ENCODE measurements around the gene SYNRG.
A peak's percentile ranks its signal among the peaks of the same experiment; 100 is the strongest.
"Not testable (repeated sequence)": the region's sequence is repeated elsewhere in the genome, so short reads cannot be mapped to it uniquely, and the experiment has no call there.

The SYNRG gene

DNA sequence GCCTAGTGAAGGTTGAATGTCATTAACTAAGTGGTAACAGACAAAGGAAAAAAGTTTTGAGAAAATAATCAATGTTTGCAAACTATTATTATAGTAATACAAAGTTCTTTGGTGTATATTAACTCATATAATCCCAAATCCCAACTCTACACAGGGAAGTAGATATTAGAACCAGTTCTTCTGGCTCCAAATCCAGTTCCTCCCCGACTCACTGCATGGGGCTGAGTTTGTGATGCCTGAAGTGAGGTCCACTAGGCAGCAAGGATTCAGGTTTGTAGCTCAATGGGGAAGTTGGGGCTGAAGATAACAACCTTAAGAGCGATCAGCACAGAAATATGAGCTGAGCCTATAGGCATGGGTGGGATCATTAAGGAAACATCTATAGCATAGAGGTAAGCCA is 5.6 kb upstream of the SYNRG start:
- no peaks in the 10 kb centered on the region for H3K79me2 ChIP-seq (ENCODE audit: insufficient read depth, low read length)
- no peak overlapping the region for H3K9ac ChIP-seq (ENCODE audit: low read length)
- H3K4me2 ChIP-seq (ENCODE audit: low read length): no peak overlapping the region
- no peaks in the 10 kb centered on the region for H3K9me3 ChIP-seq (ENCODE audit: low read length)
- no peak overlapping the region for H3K27ac ChIP-seq (ENCODE audit: low read depth, low read length, poor library complexity, severe bottlenecking)
- no peaks in the 10 kb centered on the region for H3K27me3 ChIP-seq (ENCODE audit: insufficient read depth, low read length)
- H3K4me1 ChIP-seq (ENCODE audit: insufficient read depth, low read length, severe bottlenecking): peaks cover 2% of the 10 kb centered on the region
- H3K36me3 ChIP-seq (ENCODE audit: insufficient read depth, low read length): peaks cover 68% of the 10 kb centered on the region
- TF ChIP-seq CTCF (IDR thresholded peaks at IDR 0.05; ENCODE audit: low read length) (no peak), EZH2 (IDR thresholded peaks at IDR 0.05; ENCODE audit: borderline replicate concordance, low read length) (no peak)
- peaks cover 4% of the 10 kb centered on the region; the same call in 1 of the 2 replicates for H3F3A ChIP-seq (ENCODE audit: insufficient read depth, low read length)
- no peak overlapping the region for H2AFZ ChIP-seq (ENCODE audit: low read length)
- H3K9me2 ChIP-seq (ENCODE audit: low read depth, low read length): no peaks in the 10 kb centered on the region
- H3K4me3 ChIP-seq (ENCODE audit: low read depth, low read length, poor library complexity, severe bottlenecking): no peak overlapping the region
- H4K20me1 ChIP-seq (ENCODE audit: insufficient read depth, low read length): no peaks in the 10 kb centered on the region

GRCh38 chr17:37614391-37614790 is 5.2 kb upstream of the SYNRG start:
- H3K4me2 ChIP-seq (ENCODE audit: low read length): no peak overlapping the region
- H3K36me3 ChIP-seq (ENCODE audit: insufficient read depth, low read length): peaks cover 64% of the 10 kb centered on the region; the same call in 1 of the 2 replicates
- no peaks in the 10 kb centered on the region for H4K20me1 ChIP-seq (ENCODE audit: insufficient read depth, low read length)
- H3K27me3 ChIP-seq (ENCODE audit: insufficient read depth, low read length): no peaks in the 10 kb centered on the region
- TF ChIP-seq CTCF (IDR thresholded peaks at IDR 0.05; ENCODE audit: low read length): no peak
- TF ChIP-seq EZH2 (IDR thresholded peaks at IDR 0.05; ENCODE audit: borderline replicate concordance, low read length): no peak
- H2AFZ ChIP-seq (ENCODE audit: low read length): no peak overlapping the region
- no peaks in the 10 kb centered on the region for H3K9me3 ChIP-seq (ENCODE audit: low read length)
- no peak overlapping the region for H3K9ac ChIP-seq (ENCODE audit: low read length)
- peaks cover 5% of the 10 kb centered on the region for H3K4me1 ChIP-seq (ENCODE audit: insufficient read depth, low read length, severe bottlenecking)
- H3K4me3 ChIP-seq (ENCODE audit: low read depth, low read length, poor library complexity, severe bottlenecking): no peak overlapping the region
- H3K27ac ChIP-seq (ENCODE audit: low read depth, low read length, poor library complexity, severe bottlenecking): no peak overlapping the region
- no peaks in the 10 kb centered on the region for H3K79me2 ChIP-seq (ENCODE audit: insufficient read depth, low read length)
- H3K9me2 ChIP-seq (ENCODE audit: low read depth, low read length): no peaks in the 10 kb centered on the region
- peaks cover 4% of the 10 kb centered on the region; the same call in 1 of the 2 replicates for H3F3A ChIP-seq (ENCODE audit: insufficient read depth, low read length)

DNA sequence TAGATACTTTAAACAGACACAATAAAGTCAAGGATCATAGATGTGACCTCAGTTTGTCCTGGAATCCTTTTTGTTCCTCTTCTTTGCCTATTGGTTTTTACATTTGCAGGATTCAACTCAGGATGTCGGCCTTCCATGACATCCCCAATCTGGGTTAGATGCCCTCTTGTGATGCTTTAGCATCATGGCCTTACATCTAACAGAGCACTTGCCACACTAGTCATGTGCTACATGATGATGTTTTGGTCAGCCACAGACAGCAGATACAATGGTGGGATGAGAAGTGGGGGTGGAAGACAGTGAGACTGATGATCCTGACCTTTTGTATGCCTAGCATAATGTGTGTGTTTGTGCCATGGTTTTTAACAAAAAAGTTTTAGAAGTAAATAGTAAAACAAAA is 1.8 kb upstream of the SYNRG start:
- H3F3A ChIP-seq (ENCODE audit: insufficient read depth, low read length): peaks cover 11% of the 10 kb centered on the region; the same call in 1 of the 2 replicates
- H3K4me2 ChIP-seq (ENCODE audit: low read length): no peak overlapping the region
- H3K27ac ChIP-seq (ENCODE audit: low read depth, low read length, poor library complexity, severe bottlenecking): peak overlapping the region; percentile 77
- no peak overlapping the region for H2AFZ ChIP-seq (ENCODE audit: low read length)
- no peak overlapping the region for H3K9ac ChIP-seq (ENCODE audit: low read length)
- no peak overlapping the region for H3K4me3 ChIP-seq (ENCODE audit: low read depth, low read length, poor library complexity, severe bottlenecking)
- no peaks in the 10 kb centered on the region for H3K27me3 ChIP-seq (ENCODE audit: insufficient read depth, low read length)
- no peaks in the 10 kb centered on the region for H3K9me2 ChIP-seq (ENCODE audit: low read depth, low read length)
- peaks cover 31% of the 10 kb centered on the region; the same call in 1 of the 2 replicates for H3K36me3 ChIP-seq (ENCODE audit: insufficient read depth, low read length)
- H3K9me3 ChIP-seq (ENCODE audit: low read length): no peaks in the 10 kb centered on the region
- peaks cover 19% of the 10 kb centered on the region for H3K79me2 ChIP-seq (ENCODE audit: insufficient read depth, low read length)
- TF ChIP-seq CTCF (IDR thresholded peaks at IDR 0.05; ENCODE audit: low read length) (no peak), EZH2 (IDR thresholded peaks at IDR 0.05; ENCODE audit: borderline replicate concordance, low read length) (no peak)
- no peaks in the 10 kb centered on the region for H4K20me1 ChIP-seq (ENCODE audit: insufficient read depth, low read length)
- peaks cover 24% of the 10 kb centered on the region for H3K4me1 ChIP-seq (ENCODE audit: insufficient read depth, low read length, severe bottlenecking)

DNA sequence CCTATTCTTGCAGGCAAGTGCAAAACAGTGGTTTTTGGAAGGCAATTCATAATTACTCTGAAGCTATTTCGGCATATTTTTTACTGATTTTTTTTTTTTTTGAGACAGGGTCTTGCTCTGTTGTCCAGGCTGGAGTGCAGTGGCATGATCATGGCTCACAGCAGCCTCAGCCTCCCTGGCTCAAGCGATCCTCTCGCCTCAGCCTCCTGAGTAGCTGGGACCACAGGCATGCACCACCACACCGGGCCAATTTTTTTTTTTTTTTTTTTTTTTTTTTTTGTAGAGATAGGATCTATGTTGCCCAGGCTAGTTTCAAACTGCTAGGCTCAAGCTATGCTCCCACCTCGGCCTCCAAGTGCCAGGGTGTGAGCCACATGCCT is 813 bp upstream of the SYNRG start:
- H2AFZ ChIP-seq (ENCODE audit: low read length); H3K9me2 ChIP-seq (ENCODE audit: low read depth, low read length): not testable (repeated sequence)
- H3K27ac ChIP-seq (ENCODE audit: low read depth, low read length, poor library complexity, severe bottlenecking): peak overlapping the region; percentile 77

More for the DNA sequence above, 813 bp upstream of the SYNRG start:
- Histone ChIP-seq H3K36me3 (ENCODE audit: insufficient read depth, low read length) (peaks cover 37% of the 10 kb centered on the region; the same call in 1 of the 2 replicates), H3K4me1 (ENCODE audit: insufficient read depth, low read length, severe bottlenecking) (peaks cover 34% of the 10 kb centered on the region), H3K79me2 (ENCODE audit: insufficient read depth, low read length) (peaks cover 28% of the 10 kb centered on the region), H3K9ac (ENCODE audit: low read length) (peak overlapping the region; percentile 65), H3F3A (ENCODE audit: insufficient read depth, low read length) (peaks cover 11% of the 10 kb centered on the region; the same call in 1 of the 2 replicates), H3K4me3 (ENCODE audit: low read depth, low read length, poor library complexity, severe bottlenecking) (peak overlapping the region; percentile 97), H3K4me2 (ENCODE audit: low read length) (peak overlapping the region; percentile 83)
- not testable (repeated sequence) for H3K9me3 ChIP-seq (ENCODE audit: low read length); H3K27me3 ChIP-seq (ENCODE audit: insufficient read depth, low read length); H4K20me1 ChIP-seq (ENCODE audit: insufficient read depth, low read length)

All from OCI-LY1 (cell line).